AG09319 (cell line): Measurements from ENCODE around the gene ZNF277.
"Not testable (repeated sequence)": the region's sequence is repeated elsewhere in the genome, so short reads cannot be mapped to it uniquely, and the experiment has no call there.

Experiments used
- DNase-seq: peaks from one replicate; pipeline ENCODE4 v3.0.0-alpha.2; 2010; ENCODE audit warnings: low read depth; ENCODE audit errors: extremely low read depth
- CTCF ChIP-seq: IDR thresholded peaks from 2 replicates; pipeline ENCODE4 v1.5.1; 2011; ENCODE audit warnings: low read depth, mild to moderate bottlenecking, inconsistent platforms, low read length, moderate library complexity

Gene ZNF277

GRCh38 chr7:112306903-112307302, 100.4 kb downstream of the ZNF277 start:
- no peak for TF ChIP-seq CTCF
- no peak for DNase-seq

GRCh38 chr7:112307506-112307905, 101.0 kb downstream of the ZNF277 start:
- TF ChIP-seq CTCF: no peak
- no peak for DNase-seq

- DNase-seq: no peak
These were observed 102.5 kb downstream of the ZNF277 start for GRCh38 chr7:112308974-112309373.

GRCh38 chr7:112316803-112317202, 110.3 kb downstream of the ZNF277 start:
- not testable (repeated sequence) for DNase-seq

More at GRCh38 chr7:112308974-112309373, 102.5 kb downstream of the ZNF277 start:
- no peak for TF ChIP-seq CTCF

GRCh38 chr7:112322070-112322469, 115.6 kb downstream of the ZNF277 start:
- no peak for TF ChIP-seq CTCF

GRCh38 chr7:112327566-112327965, 121.1 kb downstream of the ZNF277 start:
- TF ChIP-seq CTCF: no peak
- DNase-seq: no peak

More at GRCh38 chr7:112322070-112322469, 115.6 kb downstream of the ZNF277 start:
- no peak for DNase-seq

GRCh38 chr7:112331492-112331891, 125.0 kb downstream of the ZNF277 start:
- no peak for DNase-seq
- TF ChIP-seq CTCF: no peak

GRCh38 chr7:112334366-112334765, 127.9 kb downstream of the ZNF277 start:
- no peak for TF ChIP-seq CTCF
- no peak for DNase-seq
